Activated CD8-positive, alpha-beta T cell treated with anti-CD3 and anti-CD28 coated beads for 36 hours (primary cell): ENCODE measurements around the gene LARP6. TPM values are rescaled to one million over a fixed set of nuclear protein-coding genes. Genes with fewer than 3 reads are reported as not detected.

ENCODE experiments used
- ATAC-seq: fragments of 200-7000 bp; cut with Tn5 transposase; one replicate; pipeline ENCODE4 v1.10.0; 2021; ENCODE audit warnings: mild to moderate bottlenecking, moderate library complexity
- CTCF ChIA-PET: fragments of 350-600 bp; sonication (Branson Sonifier 250); formaldehyde crosslinking; loops from one replicate; lab custom pipeline; 2021; ENCODE audit warnings: antibody characterized with exemption; lab: Charles Lee
- POLR2A ChIA-PET: fragments of 350-600 bp; sonication (Branson Sonifier 250); formaldehyde crosslinking; loops from one replicate; lab custom pipeline; 2021; ENCODE audit warnings: antibody characterized with exemption; lab: Charles Lee
- DNase-seq: peaks from one replicate; pipeline ENCODE4 v3.0.0-alpha.2; 2020
- H3K27ac Mint-ChIP-seq: one replicate; pipeline ENCODE4 v1.8.0; 2021; ENCODE audit warnings: mild to moderate bottlenecking, mixed read lengths
- H3K27me3 Mint-ChIP-seq: one replicate; pipeline ENCODE4 v1.8.0; 2021; ENCODE audit warnings: mixed read lengths
- H3K36me3 Mint-ChIP-seq: one replicate; pipeline ENCODE4 v1.8.0; 2021; ENCODE audit warnings: low read depth, mixed read lengths
- H3K4me1 Mint-ChIP-seq: one replicate; pipeline ENCODE4 v1.8.0; 2021; ENCODE audit warnings: low read depth, mixed read lengths
- H3K4me3 Mint-ChIP-seq: one replicate; pipeline ENCODE4 v1.8.0; 2021; ENCODE audit warnings: mild to moderate bottlenecking, moderate library complexity, mixed read lengths
- H3K9me3 Mint-ChIP-seq: one replicate; pipeline ENCODE4 v1.8.0; 2021; ENCODE audit warnings: mixed read lengths
- CTCF ChIP-seq: fragments of 200-600 bp; IDR thresholded peaks from one replicate; pipeline ENCODE4 v1.8.0; 2022; ENCODE audit warnings: antibody characterized with exemption, mild to moderate bottlenecking
- intact Hi-C: fragments of 100-400 bp; cut with micrococcal nuclease; formaldehyde crosslinking; loops from one replicate; pipeline ENCODE4 v1.10.0; 2022
- total RNA-seq, 2 experiments: library from RNA; stranded (reverse); gene quantifications; one replicate each; pipeline ENCODE4 v1.2.3, GENCODE V29; 2021

Gene LARP6
- total RNA-seq, 2 experiments from 2014 or later = 0.36 to 0.41 TPM

- DNase-seq = no peak
- H3K27ac Mint-ChIP-seq = no peak overlapping the region
- H3K27me3 Mint-ChIP-seq = peaks cover 2% of the 10 kb centered on the region
- no peaks in the 10 kb centered on the region for H3K9me3 Mint-ChIP-seq
- CTCF ChIA-PET = no interaction called here
- intact Hi-C loops = no loop called here
- no peak overlapping the region for H3K4me3 Mint-ChIP-seq
- H3K4me1 Mint-ChIP-seq = no peaks in the 10 kb centered on the region
- ATAC-seq = no peak
- POLR2A ChIA-PET = no interaction called here
- no peaks in the 10 kb centered on the region for H3K36me3 Mint-ChIP-seq
- no peak for TF ChIP-seq CTCF
Measured at GRCh38 chr15:70792171-70792573, 61.8 kb downstream of the LARP6 start.

- H3K4me1 Mint-ChIP-seq = no peaks in the 10 kb centered on the region
- intact Hi-C loops = no loop called here
- no peak for DNase-seq
- POLR2A ChIA-PET = no interaction called here
- H3K4me3 Mint-ChIP-seq = no peak overlapping the region
- H3K27ac Mint-ChIP-seq = no peak overlapping the region
- no peak for ATAC-seq
- CTCF ChIA-PET = no interaction called here
- no peak for TF ChIP-seq CTCF
- peaks cover 2% of the 10 kb centered on the region for H3K27me3 Mint-ChIP-seq
- H3K9me3 Mint-ChIP-seq = no peaks in the 10 kb centered on the region
- no peaks in the 10 kb centered on the region for H3K36me3 Mint-ChIP-seq
Measured at GRCh38 chr15:70791259-70791658, 62.7 kb downstream of the LARP6 start.

GRCh38 chr15:70789213-70789612 lies 64.7 kb downstream of the LARP6 start:
- H3K36me3 Mint-ChIP-seq = no peaks in the 10 kb centered on the region
- ChIA-PET POLR2A (interaction anchor here (0.5 kb wide), 1 partner anchor 328 kb away, joined by 3 read pairs; no protein-coding TSS in a partner anchor), CTCF (interaction anchor here (0.6 kb wide), 1 partner anchor 22 kb away, joined by 4 read pairs; no protein-coding TSS in a partner anchor)
- no peaks in the 10 kb centered on the region for H3K4me1 Mint-ChIP-seq
- no peak overlapping the region for H3K4me3 Mint-ChIP-seq
- DNase-seq (no peak), ATAC-seq (no peak)
- no peak for TF ChIP-seq CTCF
- intact Hi-C loops = no loop called here
- H3K27ac Mint-ChIP-seq = no peak overlapping the region
- H3K27me3 Mint-ChIP-seq = peaks cover 2% of the 10 kb centered on the region
- H3K9me3 Mint-ChIP-seq = no peaks in the 10 kb centered on the region

GRCh38 chr15:70788114-70789049 lies 65.6 kb downstream of the LARP6 start:
- intact Hi-C loops = no loop called here
- POLR2A ChIA-PET = interaction anchor here (0.5 kb wide), 1 partner anchor 328 kb away, joined by 3 read pairs; no protein-coding TSS in a partner anchor
- Mint-ChIP-seq H3K4me1 (no peaks in the 10 kb centered on the region), H3K9me3 (no peaks in the 10 kb centered on the region), H3K4me3 (no peak overlapping the region), H3K27me3 (peaks cover 3% of the 10 kb centered on the region), H3K27ac (no peak overlapping the region), H3K36me3 (no peaks in the 10 kb centered on the region)
- no peak for DNase-seq
- TF ChIP-seq CTCF = no peak
- no peak for ATAC-seq
- CTCF ChIA-PET = no interaction called here

- DNase-seq (no peak), ATAC-seq (no peak)
- intact Hi-C loops = no loop called here
- TF ChIP-seq CTCF = no peak
- H3K27me3 Mint-ChIP-seq = peaks cover 2% of the 10 kb centered on the region
- no peaks in the 10 kb centered on the region for H3K9me3 Mint-ChIP-seq
- CTCF ChIA-PET = no interaction called here
- POLR2A ChIA-PET = no interaction called here
- no peaks in the 10 kb centered on the region for H3K4me1 Mint-ChIP-seq
- no peaks in the 10 kb centered on the region for H3K36me3 Mint-ChIP-seq
- H3K4me3 Mint-ChIP-seq = no peak overlapping the region
- no peak overlapping the region for H3K27ac Mint-ChIP-seq
Measured at GRCh38 chr15:70786996-70787395, 67.0 kb downstream of the LARP6 start.
